ENCODE data around the gene C21orf91.
A peak's percentile ranks its signal among the peaks of the same experiment; 100 is the strongest.

C21orf91 gene

GRCh38 chr21:17821121-17821520, 2.0 kb upstream of the C21orf91 start:
- DNase-seq (ENCODE audit: low read depth) = no peak
- TF ChIP-seq CTCF (IDR thresholded peaks at IDR 0.05; ENCODE audit: control insufficient read depth, insufficient read depth, low read depth, low read length, missing control alignments) = no peak
- no peak overlapping the region for H3K4me3 ChIP-seq (ENCODE audit: control insufficient read depth, low read depth, low read length)

GRCh38 chr21:17819877-17820229, 697 bp upstream of the C21orf91 start:
- H3K4me3 ChIP-seq (ENCODE audit: control insufficient read depth, low read depth, low read length) = peak overlapping the region; percentile 84
- no peak for TF ChIP-seq CTCF (IDR thresholded peaks at IDR 0.05; ENCODE audit: control insufficient read depth, insufficient read depth, low read depth, low read length, missing control alignments)
- DNase-seq (ENCODE audit: low read depth) = no peak

- H3K4me3 ChIP-seq (ENCODE audit: control insufficient read depth, low read depth, low read length) = peak overlapping the region; percentile 84
- TF ChIP-seq CTCF (IDR thresholded peaks at IDR 0.05; ENCODE audit: control insufficient read depth, insufficient read depth, low read depth, low read length, missing control alignments) = no peak
- DNase-seq (ENCODE audit: low read depth) = no peak
Observed at GRCh38 chr21:17818186-17819113, 706 bp downstream of the C21orf91 start.

GRCh38 chr21:17813353-17813752, 5.8 kb downstream of the C21orf91 start:
- no peak overlapping the region for H3K4me3 ChIP-seq (ENCODE audit: control insufficient read depth, low read depth, low read length)
- no peak for TF ChIP-seq CTCF (IDR thresholded peaks at IDR 0.05; ENCODE audit: control insufficient read depth, insufficient read depth, low read depth, low read length, missing control alignments)

GRCh38 chr21:17805966-17806365, 13.2 kb downstream of the C21orf91 start:
- no peak for DNase-seq (ENCODE audit: low read depth)
- H3K4me3 ChIP-seq (ENCODE audit: control insufficient read depth, low read depth, low read length) = no peak overlapping the region
- no peak for TF ChIP-seq CTCF (IDR thresholded peaks at IDR 0.05; ENCODE audit: control insufficient read depth, insufficient read depth, low read depth, low read length, missing control alignments)

More at GRCh38 chr21:17813353-17813752, 5.8 kb downstream of the C21orf91 start:
- no peak for DNase-seq (ENCODE audit: low read depth)

DNA sequence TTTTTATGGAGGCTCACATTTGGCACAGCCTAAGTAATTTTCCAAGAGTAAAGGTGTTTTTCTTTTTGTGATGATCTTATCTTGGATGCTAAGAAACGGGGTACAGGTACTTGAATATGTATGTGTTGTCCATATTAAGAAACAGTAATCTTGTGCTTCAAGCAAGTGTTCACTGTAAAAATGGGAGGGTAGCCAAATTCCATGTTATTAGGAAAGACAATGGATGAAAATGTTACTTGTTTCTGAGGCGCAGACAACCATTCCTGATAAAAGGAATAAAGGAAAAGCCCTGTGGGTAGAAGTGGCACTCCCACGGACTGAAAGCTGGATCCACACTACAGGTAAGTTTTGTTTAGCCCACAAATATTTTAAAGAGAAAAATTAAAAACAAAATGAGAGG, 15.6 kb downstream of the C21orf91 start:
- TF ChIP-seq CTCF (IDR thresholded peaks at IDR 0.05; ENCODE audit: control insufficient read depth, insufficient read depth, low read depth, low read length, missing control alignments) = no peak
- H3K4me3 ChIP-seq (ENCODE audit: control insufficient read depth, low read depth, low read length) = no peak overlapping the region

More for the DNA sequence above, 15.6 kb downstream of the C21orf91 start:
- DNase-seq (ENCODE audit: low read depth) = no peak
